ENCODE results near the gene PHACTR1.
"Not testable (repeated sequence)": the region's sequence is repeated elsewhere in the genome, so short reads cannot be mapped to it uniquely, and the experiment has no call there.

PHACTR1 gene

GRCh38 chr6:13120483-13121482 is 404.2 kb downstream of the PHACTR1 start:
- no peak for DNase-seq

GRCh38 chr6:13124131-13124530 is 407.6 kb downstream of the PHACTR1 start:
- DNase-seq = no peak

DNA sequence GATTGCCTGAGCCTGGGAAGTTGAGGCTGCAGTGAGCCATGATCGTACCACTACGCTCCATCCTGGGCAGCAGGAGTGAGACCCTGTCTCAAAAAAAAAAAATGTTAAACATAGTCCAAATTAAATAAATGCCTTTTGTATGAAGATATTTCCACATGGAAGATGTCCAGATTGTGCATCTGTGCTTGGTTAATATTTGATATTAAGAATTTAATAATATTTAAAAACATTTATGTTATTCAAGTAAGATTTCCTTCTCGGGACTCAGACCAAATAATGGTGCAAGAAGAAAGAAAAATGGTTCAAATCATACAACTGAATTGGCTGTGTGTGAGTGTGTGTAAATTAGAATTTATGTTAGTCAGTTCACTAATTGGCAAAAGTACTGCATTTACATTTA is 409.3 kb downstream of the PHACTR1 start:
- no peak for DNase-seq

DNA sequence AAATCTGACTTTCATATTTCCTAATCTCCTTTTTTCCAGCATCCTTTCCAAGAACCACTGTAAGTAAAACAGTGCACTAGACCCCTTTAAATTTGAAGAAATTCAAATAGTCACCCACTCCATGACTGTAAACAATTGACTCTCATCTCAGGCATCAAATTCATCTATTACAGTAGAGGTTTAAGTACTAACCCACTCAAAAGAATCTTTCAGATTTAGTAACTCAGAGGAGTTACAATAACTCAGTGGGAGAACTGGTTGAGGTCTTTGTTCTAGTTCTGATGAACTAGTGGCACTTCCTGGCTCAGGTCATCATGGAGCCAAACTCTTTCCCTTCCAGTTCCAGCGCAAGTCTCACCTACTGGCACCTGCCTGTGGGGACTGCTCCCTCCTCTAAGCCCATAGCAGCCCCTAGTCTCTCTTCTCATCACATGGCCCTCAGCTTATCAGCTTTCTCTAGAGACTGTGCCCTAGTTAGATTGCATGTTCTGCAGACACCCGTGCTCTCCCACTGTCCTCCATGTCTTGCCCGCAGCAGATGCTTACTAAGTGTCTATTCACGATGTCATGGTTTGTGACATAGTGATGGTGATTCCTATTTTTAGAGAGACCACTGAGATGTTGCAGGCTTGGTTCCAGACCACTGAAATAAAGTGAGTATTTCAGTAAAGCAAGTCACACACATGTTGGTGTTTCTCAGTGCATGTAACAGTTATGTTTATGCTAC is 415.5 kb downstream of the PHACTR1 start:
- no peak for DNase-seq

DNA sequence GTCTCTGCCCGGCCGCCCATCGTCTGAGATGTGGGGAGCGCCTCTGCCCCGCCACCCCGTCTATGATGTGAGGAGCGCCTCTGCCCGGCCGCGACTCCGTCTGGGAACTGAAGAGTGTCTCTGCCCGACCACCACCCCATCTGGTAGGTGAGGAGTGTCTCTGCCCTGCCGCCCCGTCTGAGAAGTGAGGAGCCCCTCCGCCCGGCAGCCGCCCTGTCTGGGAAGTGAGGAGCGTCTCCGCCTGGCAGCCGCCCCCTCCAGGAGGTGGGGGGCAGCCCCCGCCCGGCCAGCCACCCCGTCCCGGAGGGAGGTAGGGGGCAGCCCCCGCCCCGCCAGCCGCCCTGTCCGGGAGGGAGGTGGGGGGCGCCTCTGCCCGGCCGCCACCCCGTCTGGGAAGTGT is 417.3 kb downstream of the PHACTR1 start:
- not testable (repeated sequence) for DNase-seq

- DNase-seq = no peak
Observed at GRCh38 chr6:13135152-13135551, 418.6 kb downstream of the PHACTR1 start.

DNA sequence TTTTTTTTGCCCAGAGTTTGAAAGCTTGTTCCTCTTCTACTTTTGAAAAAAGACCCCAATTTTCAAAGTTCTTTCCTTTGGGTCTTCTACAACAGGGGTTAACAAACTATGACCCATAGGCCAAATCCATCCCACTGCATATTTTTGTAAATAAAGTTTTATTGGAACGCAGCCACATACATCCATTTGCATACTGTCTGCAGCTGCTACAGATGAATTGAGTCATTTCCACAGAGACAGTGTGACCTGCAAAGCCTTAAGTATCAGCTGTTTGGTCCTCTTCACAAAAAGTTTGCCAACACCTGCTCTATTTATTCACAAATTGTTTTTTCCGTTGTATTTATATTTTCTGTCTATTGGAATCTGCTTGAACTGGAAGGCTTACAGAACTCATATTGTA is 422.6 kb downstream of the PHACTR1 start:
- DNase-seq = no peak

- DNase-seq = no peak
Observed at GRCh38 chr6:13140980-13141379, 424.4 kb downstream of the PHACTR1 start.

DNA sequence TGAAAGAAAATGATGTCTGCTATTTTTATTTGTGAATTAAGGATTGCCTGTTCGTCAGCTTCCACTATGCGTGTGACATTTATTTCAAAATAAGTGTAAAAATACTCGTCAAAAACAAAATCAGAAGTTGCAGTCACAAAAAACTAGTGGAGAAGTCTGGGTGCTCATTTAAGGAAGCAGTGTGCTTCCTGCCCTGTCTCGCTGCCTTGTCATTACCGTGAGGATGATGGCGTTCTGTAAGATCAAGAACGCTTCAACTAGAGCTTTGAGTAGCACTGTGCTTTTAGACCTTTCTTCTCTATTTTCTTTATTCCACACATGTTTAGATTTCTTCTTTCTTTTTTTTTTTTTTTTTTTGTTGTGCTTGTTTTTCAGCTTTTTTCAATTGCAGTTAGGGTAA is 424.8 kb downstream of the PHACTR1 start:
- no peak for DNase-seq

DNA sequence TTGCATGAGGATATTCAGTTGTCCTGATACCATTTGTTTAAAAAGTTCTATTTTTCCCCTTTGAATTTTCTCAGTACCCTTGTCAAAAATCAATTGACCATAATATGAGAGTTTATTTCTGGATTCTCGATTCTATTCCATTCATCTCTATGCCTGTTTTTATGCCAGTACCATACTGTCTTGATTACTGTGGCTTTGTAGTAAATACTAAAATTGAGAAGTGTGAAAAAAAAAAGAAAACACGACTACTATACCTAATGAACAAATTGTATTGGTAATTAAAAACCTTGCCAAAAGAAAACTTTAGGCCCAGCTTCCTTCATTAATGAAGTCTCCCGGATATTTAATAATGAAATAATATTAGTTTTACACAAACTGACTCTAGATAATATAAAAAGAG is 426.0 kb downstream of the PHACTR1 start:
- DNase-seq = no peak

GRCh38 chr6:13146442-13146841 is 429.9 kb downstream of the PHACTR1 start:
- DNase-seq = no peak

DNA sequence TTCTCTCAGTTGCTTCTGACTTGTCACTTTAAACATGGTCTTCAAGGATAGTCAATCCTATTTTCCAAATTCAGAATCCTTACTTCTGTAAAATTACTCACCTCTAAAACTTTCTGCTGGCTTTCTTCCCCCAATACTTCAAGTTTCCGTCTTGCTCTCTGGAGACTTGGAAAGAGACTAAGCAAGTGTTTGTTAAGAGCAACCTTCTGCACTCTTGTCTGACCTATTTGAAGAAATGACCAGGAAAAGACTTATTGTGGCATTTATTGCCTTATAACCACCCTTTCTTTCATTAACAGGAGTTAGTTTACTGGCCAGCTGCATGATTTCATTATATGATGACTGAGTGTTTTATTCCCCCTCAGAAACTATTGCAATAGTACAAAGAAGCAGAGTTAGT is 430.8 kb downstream of the PHACTR1 start:
- DNase-seq = no peak

DNA sequence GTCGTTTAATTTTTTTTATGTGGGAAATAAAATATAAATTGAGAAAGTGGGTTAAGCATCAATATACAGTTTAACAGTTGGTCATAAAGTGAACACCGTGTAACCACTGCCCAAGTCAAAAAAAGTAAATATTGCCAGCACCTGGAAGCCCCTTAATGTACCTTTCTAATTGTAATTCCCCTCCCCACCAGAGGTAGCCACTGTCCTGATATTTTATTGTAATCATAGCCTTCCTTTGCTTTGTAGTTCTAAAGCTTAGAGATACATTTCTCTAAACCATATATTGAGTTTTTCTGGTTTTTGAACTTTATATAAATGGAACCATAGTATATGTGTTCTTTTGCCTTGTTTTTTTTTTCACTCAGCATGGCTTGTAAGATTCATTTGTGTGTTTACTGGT is 431.2 kb downstream of the PHACTR1 start:
- DNase-seq = no peak

DNA sequence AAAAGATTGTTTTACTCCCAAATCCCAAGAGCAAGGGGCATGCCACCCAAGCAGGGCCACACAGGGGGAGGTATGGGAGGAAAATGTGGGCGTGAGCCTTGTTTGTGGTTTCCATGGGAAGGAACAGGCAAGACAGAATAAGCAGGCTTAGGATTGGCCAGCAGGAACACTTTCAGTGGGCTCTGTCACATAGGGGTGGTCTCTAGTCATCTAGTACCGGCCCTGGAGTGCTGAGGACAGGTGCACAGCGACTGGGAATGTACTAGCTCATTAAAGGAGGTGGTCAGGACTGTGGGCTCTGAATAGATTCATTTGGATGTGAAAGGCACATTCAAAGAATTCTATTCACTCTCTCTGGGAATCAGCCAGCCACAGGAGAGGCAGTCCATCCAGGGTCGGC is 436.2 kb downstream of the PHACTR1 start:
- no peak for DNase-seq

GRCh38 chr6:13156381-13156780 is 439.8 kb downstream of the PHACTR1 start:
- no peak for DNase-seq

DNA sequence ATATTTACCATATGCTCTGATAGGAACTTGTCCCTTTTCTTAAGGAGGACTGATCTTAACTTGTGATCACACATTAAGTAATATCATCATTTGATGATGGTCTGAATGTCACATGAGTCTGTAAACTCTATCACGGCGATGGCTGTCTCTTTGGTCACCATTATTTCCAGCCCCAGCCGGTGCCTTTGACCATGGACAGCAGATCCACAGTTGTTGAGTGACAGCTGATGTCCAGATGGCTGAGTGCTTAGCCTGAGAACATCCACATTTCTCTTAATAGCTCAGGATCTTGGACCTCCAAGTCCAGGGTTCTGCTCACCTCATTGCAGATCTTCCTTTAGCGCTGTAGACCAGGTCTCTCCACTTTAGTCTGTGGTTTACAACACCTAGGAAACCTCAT is 440.7 kb downstream of the PHACTR1 start:
- DNase-seq = no peak

- no peak for DNase-seq
Observed at GRCh38 chr6:13159300-13159699, 442.7 kb downstream of the PHACTR1 start.

DNA sequence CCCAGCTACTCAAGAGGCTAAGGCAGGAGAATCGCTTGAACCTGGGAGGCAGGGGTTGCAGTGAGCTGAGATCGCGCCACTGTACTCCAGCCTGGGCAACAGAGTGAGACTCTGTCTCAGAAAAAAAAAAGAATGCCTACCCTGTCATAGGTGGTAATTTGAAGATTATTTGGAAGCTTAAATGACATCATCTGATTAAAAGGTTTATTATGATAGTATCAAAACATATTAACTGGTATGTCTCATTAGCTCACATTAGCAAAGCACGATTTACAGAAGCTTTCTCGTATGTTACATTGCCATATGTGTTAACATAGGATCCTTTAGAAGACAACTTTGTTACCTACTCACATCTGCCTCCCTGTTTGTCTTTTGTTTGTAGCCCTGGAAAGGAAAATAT is 443.3 kb downstream of the PHACTR1 start:
- not testable (repeated sequence) for DNase-seq

- DNase-seq = no peak
Observed at GRCh38 chr6:13163161-13163944, 446.8 kb downstream of the PHACTR1 start.

DNA sequence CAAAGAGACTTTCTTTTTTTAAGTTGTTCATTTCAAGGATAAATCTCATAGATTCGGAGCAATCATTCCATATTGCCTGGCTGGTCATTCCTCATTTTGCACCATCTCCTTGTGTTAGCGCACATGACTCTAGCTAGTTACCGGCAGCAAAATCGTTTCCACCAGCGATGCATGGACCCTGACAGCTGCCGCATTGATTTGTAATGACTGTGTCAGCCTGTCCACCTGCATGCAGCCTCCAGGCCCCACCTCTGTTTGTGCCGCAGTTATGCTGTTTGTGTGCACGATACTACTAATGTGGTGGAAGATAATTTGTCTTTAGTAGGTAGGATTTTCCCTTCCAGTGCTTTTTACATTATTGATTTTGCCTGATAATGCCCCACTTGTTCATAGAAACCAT is 447.7 kb downstream of the PHACTR1 start:
- no peak for DNase-seq

GRCh38 chr6:13165502-13166172 is 449.1 kb downstream of the PHACTR1 start:
- DNase-seq = no peak

DNA sequence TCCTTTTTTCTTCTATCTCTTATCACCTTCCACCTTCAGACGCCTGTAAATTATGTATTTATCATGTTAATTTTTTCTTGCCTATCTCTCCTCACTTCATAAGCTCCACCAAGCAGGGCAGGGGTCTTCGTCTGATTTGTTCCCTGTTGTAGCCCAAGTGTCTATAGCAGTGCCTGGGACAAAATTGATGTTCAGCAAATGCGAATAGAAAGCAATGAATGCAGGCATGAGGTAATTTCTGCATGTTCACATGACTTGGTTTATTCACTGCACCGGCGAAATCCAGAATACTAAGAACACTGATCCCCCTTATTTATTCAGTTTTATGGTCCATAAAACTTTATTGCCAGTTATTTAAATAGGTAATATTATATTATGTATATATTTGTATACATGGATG is 449.7 kb downstream of the PHACTR1 start:
- no peak for DNase-seq

DNA sequence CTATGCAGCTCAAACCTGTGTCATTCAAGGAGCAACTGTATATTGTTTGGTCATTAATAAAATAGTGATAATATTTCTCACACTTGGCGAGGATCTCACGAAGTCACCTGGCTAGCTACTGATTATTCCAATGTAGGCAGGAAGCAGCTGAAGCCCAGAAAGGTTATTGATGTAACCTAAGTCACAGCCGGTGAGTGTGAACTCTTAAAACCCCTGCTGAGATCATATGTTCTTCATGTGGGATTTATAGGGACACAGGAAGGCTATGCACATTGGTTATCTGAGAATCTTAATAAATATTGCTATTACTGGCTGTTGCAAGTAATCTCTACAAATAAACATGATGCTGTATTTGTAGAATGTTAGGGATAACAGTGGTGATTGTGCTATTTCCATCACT is 450.3 kb downstream of the PHACTR1 start:
- DNase-seq = no peak

All from CD4-positive, alpha-beta T cell treated with Interleukin-17A for 1 hour (primary cell).